ENCODE data around the gene OLFM1. TPM values are rescaled to one million over a fixed set of nuclear protein-coding genes. Genes with fewer than 3 reads are reported as not detected.
"Not testable (repeated sequence)": the region's sequence is repeated elsewhere in the genome, so short reads cannot be mapped to it uniquely, and the experiment has no call there.

The OLFM1 gene
- total RNA-seq, 1 donor from 2014 or later: 0.15 TPM

GRCh38 chr9:135106551-135107270, 19.2 kb downstream of the OLFM1 start:
- DNase-seq (ENCODE audit: low read depth): no peak

GRCh38 chr9:135107581-135108235, 20.2 kb downstream of the OLFM1 start:
- no peak for DNase-seq (ENCODE audit: low read depth)

- DNase-seq (ENCODE audit: low read depth): no peak
Observed at GRCh38 chr9:135108831-135109510, 21.5 kb downstream of the OLFM1 start.

GRCh38 chr9:135109650-135110049, 22.2 kb downstream of the OLFM1 start:
- DNase-seq (ENCODE audit: low read depth): no peak

- no peak for DNase-seq (ENCODE audit: low read depth)
Observed at GRCh38 chr9:135110416-135110815, 22.9 kb downstream of the OLFM1 start.

GRCh38 chr9:135111600-135111999, 24.1 kb downstream of the OLFM1 start:
- not testable (repeated sequence) for DNase-seq (ENCODE audit: low read depth)

GRCh38 chr9:135116371-135116770, 28.9 kb downstream of the OLFM1 start:
- no peak for DNase-seq (ENCODE audit: low read depth)

- no peak for DNase-seq (ENCODE audit: low read depth)
Observed at GRCh38 chr9:135116881-135117280, 29.4 kb downstream of the OLFM1 start.

GRCh38 chr9:135117281-135117680, 29.8 kb downstream of the OLFM1 start:
- no peak for DNase-seq (ENCODE audit: low read depth)

GRCh38 chr9:135119496-135120064, 32.1 kb downstream of the OLFM1 start:
- DNase-seq (ENCODE audit: low read depth): no peak

GRCh38 chr9:135120249-135120648, 32.8 kb downstream of the OLFM1 start:
- no peak for DNase-seq (ENCODE audit: low read depth)

GRCh38 chr9:135122316-135122715, 34.8 kb downstream of the OLFM1 start:
- DNase-seq (ENCODE audit: low read depth): no peak

- DNase-seq (ENCODE audit: low read depth): no peak
Observed at GRCh38 chr9:135123126-135123772, 35.8 kb downstream of the OLFM1 start.

- DNase-seq (ENCODE audit: low read depth): no peak
Observed at GRCh38 chr9:135123773-135124134, 36.3 kb downstream of the OLFM1 start.

GRCh38 chr9:135126451-135127187, 39.2 kb downstream of the OLFM1 start:
- no peak for DNase-seq (ENCODE audit: low read depth)

- no peak for DNase-seq (ENCODE audit: low read depth)
Observed at GRCh38 chr9:135127718-135128670, 40.5 kb downstream of the OLFM1 start.

- DNase-seq (ENCODE audit: low read depth): no peak
Observed at GRCh38 chr9:135129137-135129695, 41.7 kb downstream of the OLFM1 start.

GRCh38 chr9:135130207-135130976, 42.9 kb downstream of the OLFM1 start:
- no peak for DNase-seq (ENCODE audit: low read depth)

- DNase-seq (ENCODE audit: low read depth): no peak
Observed at GRCh38 chr9:135131488-135131887, 44.0 kb downstream of the OLFM1 start.

Data from renal cortical epithelial cell (primary cell).